ENCODE results near the gene RNF144B.

DNA sequence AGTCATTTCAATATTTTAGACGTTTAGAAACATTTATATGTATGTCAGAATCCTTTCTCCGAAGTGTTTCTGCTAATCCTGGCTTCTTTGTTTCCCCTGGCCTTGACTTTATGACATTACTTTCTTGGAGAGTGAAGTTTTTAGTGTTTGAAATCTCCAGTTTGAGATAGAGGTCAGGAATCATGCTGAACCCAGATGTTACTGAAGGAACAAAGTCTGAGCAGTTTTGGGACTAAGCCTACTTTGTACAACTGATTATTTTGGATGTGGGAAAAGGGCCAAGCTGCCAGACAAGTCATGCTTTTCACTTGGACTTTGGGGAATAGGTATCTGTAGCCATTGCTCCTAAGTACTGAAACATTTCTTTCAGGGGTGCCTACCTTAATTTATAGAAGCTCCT lies 2.3 kb downstream of the RNF144B start:
- TF ChIP-seq, protein P1, sequence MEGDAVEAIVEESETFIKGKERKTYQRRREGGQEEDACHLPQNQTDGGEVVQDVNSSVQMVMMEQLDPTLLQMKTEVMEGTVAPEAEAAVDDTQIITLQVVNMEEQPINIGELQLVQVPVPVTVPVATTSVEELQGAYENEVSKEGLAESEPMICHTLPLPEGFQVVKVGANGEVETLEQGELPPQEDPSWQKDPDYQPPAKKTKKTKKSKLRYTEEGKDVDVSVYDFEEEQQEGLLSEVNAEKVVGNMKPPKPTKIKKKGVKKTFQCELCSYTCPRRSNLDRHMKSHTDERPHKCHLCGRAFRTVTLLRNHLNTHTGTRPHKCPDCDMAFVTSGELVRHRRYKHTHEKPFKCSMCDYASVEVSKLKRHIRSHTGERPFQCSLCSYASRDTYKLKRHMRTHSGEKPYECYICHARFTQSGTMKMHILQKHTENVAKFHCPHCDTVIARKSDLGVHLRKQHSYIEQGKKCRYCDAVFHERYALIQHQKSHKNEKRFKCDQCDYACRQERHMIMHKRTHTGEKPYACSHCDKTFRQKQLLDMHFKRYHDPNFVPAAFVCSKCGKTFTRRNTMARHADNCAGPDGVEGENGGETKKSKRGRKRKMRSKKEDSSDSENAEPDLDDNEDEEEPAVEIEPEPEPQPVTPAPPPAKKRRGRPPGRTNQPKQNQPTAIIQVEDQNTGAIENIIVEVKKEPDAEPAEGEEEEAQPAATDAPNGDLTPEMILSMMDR (IDR thresholded peaks at IDR 0.05; ENCODE audit: low read depth, low read length) = no peak
- no peak for TF ChIP-seq POLR2A (IDR thresholded peaks at IDR 0.05; ENCODE audit: extremely low read depth, insufficient read length)

All from NB4 (cell line).